Prostate gland (tissue), 2 donors: ENCODE measurements around the gene ITK. TPM values are rescaled to one million over a fixed set of nuclear protein-coding genes. Genes with fewer than 3 reads are reported as not detected.

ENCODE experiments used
- DNase-seq: peaks from one replicate; pipeline ENCODE4 v3.0.0-alpha.2; 2019; ENCODE audit warnings: low spot score
- H3K27ac ChIP-seq, 2 donors: fragments of 200-600 bp; sonication (generic); 2 replicates each; pipeline ENCODE4 v1.5.1; 2017 to 2019
- H3K27me3 ChIP-seq: fragments of 200-600 bp; sonication (generic); replicated peaks from 2 replicates; pipeline ENCODE4 v1.5.1; 2019; ENCODE audit not compliant: insufficient read depth
- H3K36me3 ChIP-seq, 2 donors: fragments of 200-600 bp; sonication (generic); 1 replicate in 1 of 2; 2 replicates in 1 of 2; pipeline versions ENCODE4 v1.5.1 to v1.8.1; 2017 to 2019
- H3K4me1 ChIP-seq: fragments of 200-600 bp; sonication (generic); replicated peaks from 2 replicates; pipeline ENCODE4 v1.5.1; 2019
- H3K4me3 ChIP-seq, 2 donors: fragments of 200-600 bp; sonication (generic); 2 replicates each; pipeline ENCODE4 v1.5.1; 2017 to 2019
- H3K9me3 ChIP-seq: fragments of 200-600 bp; sonication (generic); 2 replicates; pipeline ENCODE4 v1.5.1; 2017
- POLR2A ChIP-seq: fragments of 450-650 bp; IDR thresholded peaks from one replicate; pipeline ENCODE4 v1.6.1; 2016; ENCODE audit warnings: antibody characterized with exemption, mild to moderate bottlenecking
- POLR2AphosphoS5 ChIP-seq: sonication (generic); formaldehyde crosslinking; IDR thresholded peaks from one replicate; pipeline ENCODE4 v1.6.1; 2017; ENCODE audit warnings: antibody characterized with exemption
- WGBS: methylation state at CpG from one replicate; pipeline ENCODE4 v1.1.5; 2018; 5-methylcytosine and 5-hydroxymethylcytosine counted together
- intact Hi-C: fragments of 100-400 bp; cut with DNase I; formaldehyde crosslinking; loops from one replicate; pipeline ENCODE4 v1.14.2; 2022
- total RNA-seq, 2 donors: library from RNA; depleted of rRNA; stranded (reverse); fragments of >200 nt; gene quantifications; one replicate each; pipeline ENCODE4 v1.1.0, GENCODE V29; 2016
- TF ChIP-seq, protein P1 (sequence below), 4 experiments: fragments of 200-600 bp in 2 of 4; fragments of 450-650 bp in 2 of 4; sonication (generic) in 2 of 4; IDR thresholded peaks; 1 replicate in 3 of 4; 2 replicates in 1 of 4; pipeline ENCODE4 v1.5.1; 2016 to 2019; ENCODE audit warnings: antibody characterized with exemption in 4 of 4, mild to moderate bottlenecking in 2 of 4, moderate library complexity in 2 of 4

Gene ITK
- total RNA-seq, 2 donors from 2014 or later: 2.2 to 5.6 TPM

GRCh38 chr5:157301066-157301465 is 120.4 kb downstream of the ITK start:
- TF ChIP-seq, protein P1, sequence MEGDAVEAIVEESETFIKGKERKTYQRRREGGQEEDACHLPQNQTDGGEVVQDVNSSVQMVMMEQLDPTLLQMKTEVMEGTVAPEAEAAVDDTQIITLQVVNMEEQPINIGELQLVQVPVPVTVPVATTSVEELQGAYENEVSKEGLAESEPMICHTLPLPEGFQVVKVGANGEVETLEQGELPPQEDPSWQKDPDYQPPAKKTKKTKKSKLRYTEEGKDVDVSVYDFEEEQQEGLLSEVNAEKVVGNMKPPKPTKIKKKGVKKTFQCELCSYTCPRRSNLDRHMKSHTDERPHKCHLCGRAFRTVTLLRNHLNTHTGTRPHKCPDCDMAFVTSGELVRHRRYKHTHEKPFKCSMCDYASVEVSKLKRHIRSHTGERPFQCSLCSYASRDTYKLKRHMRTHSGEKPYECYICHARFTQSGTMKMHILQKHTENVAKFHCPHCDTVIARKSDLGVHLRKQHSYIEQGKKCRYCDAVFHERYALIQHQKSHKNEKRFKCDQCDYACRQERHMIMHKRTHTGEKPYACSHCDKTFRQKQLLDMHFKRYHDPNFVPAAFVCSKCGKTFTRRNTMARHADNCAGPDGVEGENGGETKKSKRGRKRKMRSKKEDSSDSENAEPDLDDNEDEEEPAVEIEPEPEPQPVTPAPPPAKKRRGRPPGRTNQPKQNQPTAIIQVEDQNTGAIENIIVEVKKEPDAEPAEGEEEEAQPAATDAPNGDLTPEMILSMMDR (IDR thresholded peaks at IDR 0.05): no peak
- Histone ChIP-seq H3K4me3 (no peak overlapping the region), H3K4me1 (no peaks in the 10 kb centered on the region), H3K9me3 (no peaks in the 10 kb centered on the region), H3K36me3 (no peaks in the 10 kb centered on the region), H3K27me3 (no peaks in the 10 kb centered on the region), H3K27ac (no peak overlapping the region)
- intact Hi-C loops: no loop called here
- no peak for DNase-seq

DNA sequence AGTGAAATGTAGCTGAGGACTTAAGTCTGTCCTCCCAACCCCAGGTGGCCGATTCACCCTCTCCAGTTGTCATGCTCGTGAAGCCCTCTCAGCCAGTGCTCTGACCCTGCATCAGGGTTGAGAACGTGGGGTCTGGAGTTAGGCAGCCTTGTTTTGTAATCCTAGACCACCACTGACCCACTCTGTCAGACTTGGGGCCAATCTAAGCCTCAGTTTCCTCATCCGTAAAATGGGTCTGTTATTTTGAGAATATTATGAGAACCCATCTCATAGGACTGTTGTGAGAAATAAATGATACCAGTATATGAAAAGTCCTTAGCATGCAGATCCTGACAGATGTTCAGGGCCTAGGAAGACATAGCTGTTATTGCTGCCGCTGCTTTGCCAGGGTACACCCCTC is 122.4 kb downstream of the ITK start:
- Histone ChIP-seq H3K4me3 (no peak overlapping the region), H3K9me3 (no peaks in the 10 kb centered on the region), H3K36me3 (no peaks in the 10 kb centered on the region), H3K27me3 (no peaks in the 10 kb centered on the region), H3K27ac (no peak overlapping the region), H3K4me1 (no peaks in the 10 kb centered on the region)
- intact Hi-C loops: no loop called here
- no peak for DNase-seq
- no peak for TF ChIP-seq POLR2AphosphoS5
- TF ChIP-seq POLR2A: no peak
- TF ChIP-seq, protein P1 (IDR thresholded peaks at IDR 0.05): no peak
- WGBS: 96% methylated on average over 5 of the region's 5 CpGs

DNA sequence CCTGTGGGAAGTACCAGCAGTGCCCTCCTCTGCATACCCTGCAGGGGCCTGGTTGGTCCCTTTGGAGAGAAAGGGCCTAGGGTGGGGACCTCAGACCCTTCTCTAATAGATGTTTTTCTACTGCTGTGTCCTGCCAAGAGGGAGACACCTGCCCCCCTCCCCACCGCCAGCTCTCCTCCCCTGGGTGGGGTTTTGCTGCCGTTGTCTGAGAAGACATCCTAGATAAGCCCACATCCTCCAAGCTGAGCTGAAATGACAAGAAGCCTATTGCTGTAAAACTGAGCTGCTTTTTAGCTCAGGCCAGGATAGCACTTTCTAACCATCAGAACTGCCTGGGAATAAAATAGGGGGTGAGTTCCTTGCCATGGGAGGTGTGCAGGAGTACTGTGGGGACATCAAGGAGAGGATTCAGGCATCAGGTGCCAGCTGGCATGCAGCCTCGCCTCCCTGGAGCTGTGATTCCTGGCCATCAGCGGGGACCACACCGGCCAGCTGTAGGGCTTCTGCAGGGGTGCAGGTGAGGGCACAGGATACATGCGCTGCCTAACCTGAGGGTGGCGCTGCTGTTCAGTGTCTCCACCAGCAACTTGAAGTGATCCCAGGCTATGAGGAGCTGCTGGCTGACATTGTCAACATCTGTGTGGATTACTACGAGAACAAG is 123.2 kb downstream of the ITK start:
- 53% methylated on average over 8 of the region's 8 CpGs for WGBS
- Histone ChIP-seq H3K4me1 (no peaks in the 10 kb centered on the region), H3K36me3 (no peaks in the 10 kb centered on the region), H3K27ac (no peak overlapping the region), H3K27me3 (no peaks in the 10 kb centered on the region), H3K4me3 (no peak overlapping the region), H3K9me3 (no peaks in the 10 kb centered on the region)
- DNase-seq: no peak
- TF ChIP-seq POLR2AphosphoS5 (no peak), POLR2A (no peak)
- TF ChIP-seq, protein P1 (IDR thresholded peaks at IDR 0.05): no peak
- intact Hi-C loops: no loop called here

Other genes starting within 250 kb of the ITK start
- gene TIMD4, start 217.6 kb upstream of the ITK start, total RNA-seq: 1 to 10 TPM; 1.2 to 7.5 TPM
- gene HAVCR1, start 121.7 kb upstream of the ITK start, total RNA-seq: 1 to 10 TPM in 1 of 2 donors, not detected in 1; 1.6 TPM
- gene HAVCR2, start 71.8 kb upstream of the ITK start, total RNA-seq: 1 to 10 TPM; 1.8 to 2.8 TPM
- gene MED7, start 38.0 kb upstream of the ITK start, total RNA-seq: 10 to 100 TPM; 10.7 to 11.1 TPM
- under 1 TPM in 1 of 2 donors, not detected in 1; 0.97 TPM for gene GARIN3, start 14.6 kb upstream of the ITK start, total RNA-seq
- gene CYFIP2, start 85.3 kb downstream of the ITK start, total RNA-seq: 10 to 100 TPM; 17.8 to 25.2 TPM